ENCODE measurements around the gene SMYD5. TPM values are rescaled to one million over a fixed set of nuclear protein-coding genes. Genes with fewer than 3 reads are reported as not detected.

Gene SMYD5
- polyA plus RNA-seq, 3 donors, result 1.6 to 5.2 (median 1.7) TPM

- no peak overlapping the region for H2AFZ ChIP-seq (ENCODE audit: insufficient read depth, low read depth, low read length, poor library complexity, severe bottlenecking)
- Mint-ChIP-seq H3K4me3 (no peak overlapping the region), H3K4me1 (peaks cover 12% of the 10 kb centered on the region), H3K9me3 (no peaks in the 10 kb centered on the region), H3K36me3 (peaks cover 25 to 33% of the 10 kb centered on the region in 2 donors), H3K27ac (no peak overlapping the region), H3K27me3 (ENCODE audit: low read depth in 3 of 3) (no peaks in the 10 kb centered on the region)
- no peak overlapping the region for H3K9ac ChIP-seq (ENCODE audit: insufficient read depth, low read length, poor library complexity, severe bottlenecking)
- no peaks in the 10 kb centered on the region for H4K20me1 ChIP-seq (ENCODE audit: insufficient read depth, low read length)
- no peaks in the 10 kb centered on the region for H3K27me3 ChIP-seq (ENCODE audit: control insufficient read depth in 2 of 2, insufficient read depth in 2 of 2, low read length in 2 of 2)
- no peak overlapping the region for H3K27ac ChIP-seq (ENCODE audit: low read depth in 1 of 2, low read length in 2 of 2)
- H3K36me3 ChIP-seq (replicated peaks in 1 of 2; ENCODE audit: control insufficient read depth in 1 of 2, insufficient read depth in 2 of 2, low read length in 2 of 2), result peaks cover 8 to 40% of the 10 kb centered on the region in 2 donors
- H3K4me2 ChIP-seq (replicated peaks; ENCODE audit: extremely low read depth, low read length, poor library complexity, severe bottlenecking), result no peak overlapping the region
- no peak for DNase-seq
- no peaks in the 10 kb centered on the region for H3K9me3 ChIP-seq (replicated peaks in 1 of 2; ENCODE audit: control insufficient read depth in 1 of 2, insufficient read depth in 1 of 2, low read length in 2 of 2)
- intact Hi-C loops (cut with micrococcal nuclease), result no loop called here
- no peaks in the 10 kb centered on the region for H3K79me2 ChIP-seq (ENCODE audit: insufficient read depth, low read length)
- TF ChIP-seq CTCF (IDR thresholded peaks at IDR 0.05), result no peak
- peaks cover 12 to 15% of the 10 kb centered on the region in 2 donors for H3K4me1 ChIP-seq (ENCODE audit: control insufficient read depth in 1 of 2, insufficient read depth in 2 of 2, low read length in 2 of 2)
- 100% methylated on average over 2 of the region's 3 CpGs for WGBS (ENCODE audit: insufficient coverage)
- H3K4me3 ChIP-seq (replicated peaks in 1 of 3; ENCODE audit: low read depth in 2 of 3, low read length in 3 of 3), result no peak overlapping the region
Measured at GRCh38 chr2:73227086-73227485, 13.0 kb downstream of the SMYD5 start.

GRCh38 chr2:73228631-73229030, 14.6 kb downstream of the SMYD5 start:
- Mint-ChIP-seq H3K36me3 (peaks cover 17 to 24% of the 10 kb centered on the region in 2 donors), H3K4me1 (peaks cover 18% of the 10 kb centered on the region), H3K27me3 (ENCODE audit: low read depth in 3 of 3) (peaks cover 0 to 1% (median 0%) of the 10 kb centered on the region in 3 donors), H3K4me3 (no peak overlapping the region), H3K27ac (peak overlapping the region in 1 of 7 donors; percentile 45), H3K9me3 (no peaks in the 10 kb centered on the region)
- H3K36me3 ChIP-seq (replicated peaks in 1 of 2; ENCODE audit: control insufficient read depth in 1 of 2, insufficient read depth in 2 of 2, low read length in 2 of 2), result peaks cover 8 to 26% of the 10 kb centered on the region in 2 donors
- no peak for DNase-seq
- TF ChIP-seq CTCF (IDR thresholded peaks at IDR 0.05), result no peak
- intact Hi-C loops (cut with micrococcal nuclease), result no loop called here
- H3K27me3 ChIP-seq (ENCODE audit: control insufficient read depth in 2 of 2, insufficient read depth in 2 of 2, low read length in 2 of 2), result no peaks in the 10 kb centered on the region
- no peak overlapping the region for H3K4me2 ChIP-seq (replicated peaks; ENCODE audit: extremely low read depth, low read length, poor library complexity, severe bottlenecking)
- H3K27ac ChIP-seq (ENCODE audit: low read depth in 1 of 2, low read length in 2 of 2), result no peak overlapping the region
- WGBS (ENCODE audit: insufficient coverage), result 92% methylated on average over 8 of the region's 14 CpGs
- H3K4me1 ChIP-seq (ENCODE audit: control insufficient read depth in 1 of 2, insufficient read depth in 2 of 2, low read length in 2 of 2), result peaks cover 22 to 29% of the 10 kb centered on the region in 2 donors
- no peak overlapping the region for H3K4me3 ChIP-seq (replicated peaks in 1 of 3; ENCODE audit: low read depth in 2 of 3, low read length in 3 of 3)
- H3K9ac ChIP-seq (ENCODE audit: insufficient read depth, low read length, poor library complexity, severe bottlenecking), result no peak overlapping the region
- no peaks in the 10 kb centered on the region for H3K79me2 ChIP-seq (ENCODE audit: insufficient read depth, low read length)
- no peaks in the 10 kb centered on the region for H4K20me1 ChIP-seq (ENCODE audit: insufficient read depth, low read length)
- no peaks in the 10 kb centered on the region for H3K9me3 ChIP-seq (replicated peaks in 1 of 2; ENCODE audit: control insufficient read depth in 1 of 2, insufficient read depth in 1 of 2, low read length in 2 of 2)
- H2AFZ ChIP-seq (ENCODE audit: insufficient read depth, low read depth, low read length, poor library complexity, severe bottlenecking), result no peak overlapping the region
